ENCODE data around the gene CD53.

DNA sequence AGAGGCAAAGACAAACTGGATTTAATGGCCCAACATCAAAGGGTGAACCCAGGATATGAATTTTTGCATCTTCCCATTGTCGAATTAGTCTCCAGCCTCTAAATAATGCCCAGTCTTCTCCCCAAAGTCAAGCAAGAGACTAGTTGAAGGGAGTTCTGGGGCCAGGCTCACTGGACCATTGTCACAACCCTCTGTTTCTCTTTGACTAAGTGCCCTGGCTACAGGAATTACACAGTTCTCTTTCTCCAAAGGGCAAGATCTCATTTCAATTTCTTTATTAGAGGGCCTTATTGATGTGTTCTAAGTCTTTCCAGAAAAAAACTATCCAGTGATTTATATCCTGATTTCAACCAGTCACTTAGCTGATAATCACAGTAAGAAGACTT lies 26.5 kb downstream of the CD53 start:
- TF ChIP-seq POLR2A (IDR thresholded peaks at IDR 0.05) = no peak
- TF ChIP-seq, protein P1, sequence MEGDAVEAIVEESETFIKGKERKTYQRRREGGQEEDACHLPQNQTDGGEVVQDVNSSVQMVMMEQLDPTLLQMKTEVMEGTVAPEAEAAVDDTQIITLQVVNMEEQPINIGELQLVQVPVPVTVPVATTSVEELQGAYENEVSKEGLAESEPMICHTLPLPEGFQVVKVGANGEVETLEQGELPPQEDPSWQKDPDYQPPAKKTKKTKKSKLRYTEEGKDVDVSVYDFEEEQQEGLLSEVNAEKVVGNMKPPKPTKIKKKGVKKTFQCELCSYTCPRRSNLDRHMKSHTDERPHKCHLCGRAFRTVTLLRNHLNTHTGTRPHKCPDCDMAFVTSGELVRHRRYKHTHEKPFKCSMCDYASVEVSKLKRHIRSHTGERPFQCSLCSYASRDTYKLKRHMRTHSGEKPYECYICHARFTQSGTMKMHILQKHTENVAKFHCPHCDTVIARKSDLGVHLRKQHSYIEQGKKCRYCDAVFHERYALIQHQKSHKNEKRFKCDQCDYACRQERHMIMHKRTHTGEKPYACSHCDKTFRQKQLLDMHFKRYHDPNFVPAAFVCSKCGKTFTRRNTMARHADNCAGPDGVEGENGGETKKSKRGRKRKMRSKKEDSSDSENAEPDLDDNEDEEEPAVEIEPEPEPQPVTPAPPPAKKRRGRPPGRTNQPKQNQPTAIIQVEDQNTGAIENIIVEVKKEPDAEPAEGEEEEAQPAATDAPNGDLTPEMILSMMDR (IDR thresholded peaks at IDR 0.05) = no peak

All from right lobe of liver (tissue), 4 donors.